ENCODE measurements around the gene APBB2. TPM values are rescaled to one million over a fixed set of nuclear protein-coding genes. Genes with fewer than 3 reads are reported as not detected.

Gene APBB2
- total and polyA plus RNA-seq, 2 of the 4 experiments (the other 2 are of a cell fraction) = 47.9 to 75.5 TPM

- Histone ChIP-seq H3K9me1 (ENCODE audit: insufficient read depth, low read length) (peaks cover 3% of the 10 kb centered on the region; the same call in 1 of the 2 replicates), H2AK9ac (replicated peaks; ENCODE audit: low read depth, low read length, poor library complexity) (no peak overlapping the region), H3K56ac (ENCODE audit: extremely low read depth, insufficient read depth, low read length) (no peak overlapping the region), H2BK15ac (ENCODE audit: low read depth, low read length) (no peak overlapping the region), H3K36me3 (ENCODE audit: control insufficient read depth, insufficient read depth, low read length) (no peaks in the 10 kb centered on the region), H3K79me1 (ENCODE audit: low read depth in 1 of 2, low read length in 2 of 2) (no peaks in the 10 kb centered on the region; a peak in 1 of 4 replicates), H3K14ac (replicated peaks; ENCODE audit: low read depth, low read length) (no peak overlapping the region), H4K20me1 (ENCODE audit: insufficient read depth, low read length) (no peaks in the 10 kb centered on the region), H3K4ac (ENCODE audit: low read depth, low read length) (no peak overlapping the region), H4K8ac (ENCODE audit: low read depth in 2 of 2, low read length in 2 of 2) (no peak overlapping the region), H2AFZ (replicated peaks; ENCODE audit: low read length, poor library complexity) (no peak overlapping the region), H4K5ac (ENCODE audit: low read depth, low read length) (no peak overlapping the region), H2BK20ac (ENCODE audit: low read depth, low read length) (no peak overlapping the region), H3K27me3 (ENCODE audit: control insufficient read depth, insufficient read depth, low read length) (no peaks in the 10 kb centered on the region; the same call in 1 of the 2 replicates), H2BK120ac (ENCODE audit: low read depth, low read length) (no peak overlapping the region), H3K23ac (ENCODE audit: low read depth, low read length) (no peak overlapping the region), H3K4me1 (ENCODE audit: control insufficient read depth, insufficient read depth, low read length) (peaks cover 3% of the 10 kb centered on the region; the same call in 1 of the 2 replicates), H4K91ac (ENCODE audit: insufficient read depth, low read depth, low read length) (no peak overlapping the region), H3K4me2 (ENCODE audit: low read depth, low read length) (no peak overlapping the region), H3K18ac (ENCODE audit: low read depth, low read length) (no peak overlapping the region), H3K9ac (ENCODE audit: low read depth, low read length) (no peak overlapping the region), H3K4me3 (ENCODE audit: insufficient read depth, low read depth, low read length) (no peak overlapping the region), H2AK5ac (ENCODE audit: low read depth, low read length) (no peak overlapping the region), H3K9me3 (ENCODE audit: control insufficient read depth, insufficient read depth, low read length) (no peaks in the 10 kb centered on the region), H3K27ac (ENCODE audit: insufficient read depth, low read length) (no peak overlapping the region), H2BK5ac (ENCODE audit: low read depth, low read length, poor library complexity, severe bottlenecking) (no peak overlapping the region)
- no peak for DNase-seq
- dilution Hi-C loops (cut with HindIII; ENCODE audit: low sequenced_read_pairs, unreplicated experiment) = no loop called here
- in situ Hi-C loops (cut with MboI; ENCODE audit: low sequenced_read_pairs) = no loop called here
- intact Hi-C loops (cut with micrococcal nuclease) = no loop called here
- POLR2A ChIA-PET (ENCODE audit: unreplicated experiment) = no interaction called here
- no TSS peak for BruUV-seq (replicated peaks)
- ATAC-seq (ENCODE audit: low read depth) = no peak
- CTCF ChIA-PET = no interaction called here
- WGBS, 2 experiments (ENCODE audit: extremely low coverage in 2 of 2, insufficient read length in 1 of 2) = 81% methylated on average over 8 of the region's 8 CpGs; no CpG with 5 or more reads in 1 of the 2 experiments
- TF ChIP-seq USF2 (IDR thresholded peaks at IDR 0.05; ENCODE audit: low read depth, low read length) (no peak), NFE2L2 (IDR thresholded peaks at IDR 0.05; ENCODE audit: low read depth, low read length) (no peak), MXI1 (IDR thresholded peaks at IDR 0.05; ENCODE audit: borderline replicate concordance, low read depth, low read length) (no peak), RCOR1 (IDR thresholded peaks at IDR 0.05; ENCODE audit: insufficient replicate concordance, low read length) (no peak), CHD1 (IDR thresholded peaks at IDR 0.05; ENCODE audit: low read depth, low read length) (no peak), POLR2A (IDR thresholded peaks at IDR 0.05; ENCODE audit: low read depth, low read length) (no peak), MAZ (IDR thresholded peaks at IDR 0.05; ENCODE audit: borderline replicate concordance, low read depth, low read length) (no peak), CTCF (conservative IDR thresholded peaks at IDR 0.05; ENCODE audit: low read depth, low read length) (no peak), ELK1 (IDR thresholded peaks at IDR 0.05; ENCODE audit: borderline replicate concordance, low read depth, low read length) (no peak)
Observed at GRCh38 chr4:40865696-40866095, 348.6 kb downstream of the APBB2 start.

All from IMR-90 (cell line).